HG03039 (cell line): Measurements from ENCODE around the gene ABI2.
A peak's percentile ranks its signal among the peaks of the same experiment; 100 is the strongest.
"Not testable (repeated sequence)": the region's sequence is repeated elsewhere in the genome, so short reads cannot be mapped to it uniquely, and the experiment has no call there.

Experiments
- ATAC-seq: cut with Tn5 transposase; IDR thresholded peaks from one replicate; pipeline ENCODE4 v1.9.1; 2021; ENCODE audit warnings: mild to moderate bottlenecking, moderate library complexity; ENCODE audit not compliant: unreplicated experiment

The ABI2 gene

GRCh38 chr2:203327901-203328759 is at the start of gene ABI2:
Gene ABI2 (plus strand): TSS chr2:203328394. CDS start chr2:203328515, 121 bp downstream.
- peak; percentile 53 for ATAC-seq

GRCh38 chr2:203279288-203279687 is 48.9 kb upstream of the ABI2 start:
- ATAC-seq = no peak

- ATAC-seq = no peak
Observed at GRCh38 chr2:203280428-203281064, 47.6 kb upstream of the ABI2 start.

- ATAC-seq = no peak
Observed at GRCh38 chr2:203282101-203282500, 46.1 kb upstream of the ABI2 start.

- ATAC-seq = no peak
Observed at GRCh38 chr2:203286532-203286931, 41.7 kb upstream of the ABI2 start.

GRCh38 chr2:203301667-203302066 is 26.5 kb upstream of the ABI2 start:
- no peak for ATAC-seq

GRCh38 chr2:203302586-203302985 is 25.6 kb upstream of the ABI2 start:
- not testable (repeated sequence) for ATAC-seq

GRCh38 chr2:203310688-203311436 is 17.3 kb upstream of the ABI2 start:
- no peak for ATAC-seq

GRCh38 chr2:203326356-203326755 is 1.8 kb upstream of the ABI2 start:
- ATAC-seq = no peak

- ATAC-seq = no peak
Observed at GRCh38 chr2:203327582-203327900, 653 bp upstream of the ABI2 start.

- ATAC-seq = peak; percentile 55
Observed at GRCh38 chr2:203328760-203329540, 756 bp downstream of the ABI2 start.

GRCh38 chr2:203330434-203330833 is 2.2 kb downstream of the ABI2 start:
- no peak for ATAC-seq

GRCh38 chr2:203338322-203338721 is 10.1 kb downstream of the ABI2 start:
- ATAC-seq = no peak

GRCh38 chr2:203340791-203341487 is 12.7 kb downstream of the ABI2 start:
- ATAC-seq = no peak

- no peak for ATAC-seq
Observed at GRCh38 chr2:203341741-203342310, 13.6 kb downstream of the ABI2 start.

- ATAC-seq = not testable (repeated sequence)
Observed at GRCh38 chr2:203342374-203342773, 14.2 kb downstream of the ABI2 start.

- no peak for ATAC-seq
Observed at GRCh38 chr2:203344667-203345066, 16.5 kb downstream of the ABI2 start.

- no peak for ATAC-seq
Observed at GRCh38 chr2:203346612-203347011, 18.4 kb downstream of the ABI2 start.

GRCh38 chr2:203347375-203347774 is 19.2 kb downstream of the ABI2 start:
- no peak for ATAC-seq
